H9 (cell line): Measurements from ENCODE around the gene PDX1. TPM values are rescaled to one million over a fixed set of nuclear protein-coding genes. Genes with fewer than 3 reads are reported as not detected.

ENCODE experiments used
- DNase-seq: peaks from one replicate; pipeline ENCODE4 v3.0.0-alpha.2; 2017
- H2AFZ ChIP-seq: one replicate; pipeline ENCODE4 v1.6.1; 2013; ENCODE audit warnings: mild to moderate bottlenecking, low read length, control low read depth, moderate library complexity
- H2AK5ac ChIP-seq: 2 replicates; pipeline ENCODE4 v1.6.1; 2013; ENCODE audit warnings: low read length, control low read depth, mixed read lengths; ENCODE audit not compliant: insufficient read length
- H2BK120ac ChIP-seq: one replicate; pipeline ENCODE4 v1.6.1; 2013; ENCODE audit warnings: low read depth, mild to moderate bottlenecking, low read length, control low read depth, inconsistent platforms; ENCODE audit not compliant: poor library complexity, severe bottlenecking
- H2BK12ac ChIP-seq: 2 replicates; pipeline ENCODE4 v1.6.1; 2013; ENCODE audit warnings: low read length, control low read depth, mixed read lengths, low read depth; ENCODE audit not compliant: insufficient read length
- H2BK15ac ChIP-seq: 2 replicates; pipeline ENCODE4 v1.6.1; 2013; ENCODE audit warnings: low read depth, low read length, control low read depth
- H2BK20ac ChIP-seq: one replicate; pipeline ENCODE4 v1.6.1; 2013; ENCODE audit warnings: low read depth, mild to moderate bottlenecking, low read length, control low read depth, inconsistent platforms; ENCODE audit not compliant: poor library complexity, severe bottlenecking
- H2BK5ac ChIP-seq: 2 replicates; pipeline ENCODE4 v1.6.1; 2013; ENCODE audit warnings: low read length, control low read depth, mixed read lengths; ENCODE audit not compliant: insufficient read length
- H3K14ac ChIP-seq: 2 replicates; pipeline ENCODE4 v1.6.1; 2013; ENCODE audit warnings: low read length, control low read depth; ENCODE audit not compliant: insufficient read depth
- H3K18ac ChIP-seq: 2 replicates; pipeline ENCODE4 v1.6.1; 2013; ENCODE audit warnings: low read depth, mild to moderate bottlenecking, mixed read lengths, low read length, control low read depth; ENCODE audit not compliant: insufficient read length
- H3K23ac ChIP-seq: 2 replicates; pipeline ENCODE4 v1.6.1; 2013; ENCODE audit warnings: low read length, control low read depth, mixed read lengths, low read depth; ENCODE audit not compliant: insufficient read length
- H3K23me2 ChIP-seq: 2 replicates; pipeline ENCODE4 v1.6.1; 2013; ENCODE audit warnings: low read depth, mild to moderate bottlenecking, mixed read lengths, low read length, control low read depth; ENCODE audit not compliant: insufficient read length, poor library complexity, severe bottlenecking
- H3K27ac ChIP-seq: 2 replicates; pipeline ENCODE4 v1.5.1; 2013; ENCODE audit warnings: low read length, control low read depth, mixed read lengths, low read depth; ENCODE audit not compliant: insufficient read length
- H3K27me3 ChIP-seq: 2 replicates; pipeline ENCODE4 v1.6.1; 2013; ENCODE audit warnings: low read length, control low read depth, inconsistent platforms; ENCODE audit not compliant: insufficient read depth
- H3K4ac ChIP-seq: 2 replicates; pipeline ENCODE4 v1.6.1; 2013; ENCODE audit warnings: low read depth, mild to moderate bottlenecking, control low read depth, inconsistent platforms, low read length, moderate library complexity
- H3K4me1 ChIP-seq: 2 replicates; pipeline ENCODE4 v1.6.1; 2013; ENCODE audit warnings: low read length, control low read depth, inconsistent platforms; ENCODE audit not compliant: insufficient read depth
- H3K4me2 ChIP-seq: 2 replicates; pipeline ENCODE4 v1.6.1; 2013; ENCODE audit warnings: low read length, control low read depth, mixed read lengths; ENCODE audit not compliant: insufficient read length, insufficient read depth
- H3K56ac ChIP-seq: 2 replicates; pipeline ENCODE4 v1.6.1; 2013; ENCODE audit warnings: low read depth, mild to moderate bottlenecking, mixed read lengths, low read length, control low read depth; ENCODE audit not compliant: insufficient read length
- H3K79me1 ChIP-seq: 2 replicates; pipeline ENCODE4 v1.6.1; 2013; ENCODE audit warnings: low read depth, mild to moderate bottlenecking, moderate library complexity, low read length, control low read depth, inconsistent platforms; ENCODE audit not compliant: insufficient read depth, poor library complexity, severe bottlenecking
- H3K79me2 ChIP-seq: 2 replicates; pipeline ENCODE4 v1.6.1; 2013; ENCODE audit warnings: low read length, control low read depth, inconsistent platforms; ENCODE audit not compliant: insufficient read depth
- H3K9ac ChIP-seq: 2 replicates; pipeline ENCODE4 v1.6.1; 2013; ENCODE audit warnings: low read length, control low read depth, mixed read lengths; ENCODE audit not compliant: insufficient read length; ENCODE audit errors: extremely low read depth
- H3K9me3 ChIP-seq: one replicate; pipeline ENCODE4 v1.6.1; 2013; ENCODE audit warnings: low read depth, low read length, inconsistent platforms; ENCODE audit not compliant: control insufficient read depth
- H3T11ph ChIP-seq: one replicate; pipeline ENCODE4 v1.6.1; 2013; ENCODE audit warnings: mild to moderate bottlenecking, low read length, control low read depth, inconsistent platforms
- H4K20me1 ChIP-seq: one replicate; pipeline ENCODE4 v1.6.1; 2013; ENCODE audit not compliant: control insufficient read depth, insufficient read length, insufficient read depth
- H4K5ac ChIP-seq: 2 replicates; pipeline ENCODE4 v1.6.1; 2013; ENCODE audit warnings: low read depth, mild to moderate bottlenecking, mixed read lengths, low read length, control low read depth; ENCODE audit not compliant: insufficient read length
- H4K8ac ChIP-seq: replicated peaks from 2 replicates; pipeline ENCODE4 v1.6.1; 2013; ENCODE audit warnings: low read length, control low read depth, mixed read lengths, low read depth; ENCODE audit not compliant: insufficient read length
- H4K91ac ChIP-seq: 2 replicates; pipeline ENCODE4 v1.6.1; 2013; ENCODE audit warnings: low read depth, mild to moderate bottlenecking, moderate library complexity, mixed read lengths, low read length, control low read depth; ENCODE audit not compliant: insufficient read length
- H3K27ac Mint-ChIP-seq, 3 experiments: 2 replicates in 2 of 3; 3 replicates in 1 of 3; pipeline ENCODE4 v1.8.0; 2020 to 2021; ENCODE audit warnings: mixed read lengths in 3 of 3, mild to moderate bottlenecking in 1 of 3, moderate library complexity in 1 of 3
- H3K27me3 Mint-ChIP-seq: 2 replicates; pipeline ENCODE4 v1.8.0; 2021; ENCODE audit warnings: low read depth, mild to moderate bottlenecking, moderate library complexity, mixed read lengths
- H3K36me3 Mint-ChIP-seq, 3 experiments: 2 replicates in 2 of 3; 3 replicates in 1 of 3; pipeline ENCODE4 v1.8.0; 2020 to 2021; ENCODE audit warnings: low read depth in 3 of 3, mixed read lengths in 3 of 3; ENCODE audit not compliant: insufficient read depth in 1 of 3
- H3K4me1 Mint-ChIP-seq, 2 experiments: 2 replicates each; pipeline ENCODE4 v1.8.0; 2020; ENCODE audit warnings: mixed read lengths in 2 of 2
- H3K4me3 Mint-ChIP-seq, 2 experiments: 2 replicates in 1 of 2; 3 replicates in 1 of 2; pipeline ENCODE4 v1.8.0; 2020 to 2021; ENCODE audit warnings: mild to moderate bottlenecking in 2 of 2, mixed read lengths in 2 of 2, moderate library complexity in 1 of 2
- H3K9me3 Mint-ChIP-seq, 2 experiments: 2 replicates in 1 of 2; 3 replicates in 1 of 2; pipeline ENCODE4 v1.8.0; 2020; ENCODE audit warnings: mild to moderate bottlenecking in 2 of 2, mixed read lengths in 2 of 2, moderate library complexity in 1 of 2
- WGBS: extraction: QIAGEN DNeasy Blood & Tissue Kit; methylation state at CpG from one replicate; pipeline ENCODE4 v1.1.7; 2013; ENCODE audit warnings: missing lambda C conversion rate, low lambda C conversion rate, mixed read lengths; ENCODE audit not compliant: insufficient read length; ENCODE audit errors: extremely low coverage; 5-methylcytosine and 5-hydroxymethylcytosine counted together
- total RNA-seq: library from RNA; stranded (reverse); gene quantifications from 2 replicates; pipeline ENCODE4 v1.2.1, GENCODE V29; 2021
- TF ChIP-seq, protein P1 (sequence below): fragments of 200-600 bp; sonication (generic); conservative IDR thresholded peaks from 3 replicates; pipeline ENCODE4 v1.8.0; 2021; ENCODE audit warnings: antibody characterized with exemption, mild to moderate bottlenecking

Gene PDX1
- total RNA-seq, 1 experiment from 2014 or later, result not detected

DNA sequence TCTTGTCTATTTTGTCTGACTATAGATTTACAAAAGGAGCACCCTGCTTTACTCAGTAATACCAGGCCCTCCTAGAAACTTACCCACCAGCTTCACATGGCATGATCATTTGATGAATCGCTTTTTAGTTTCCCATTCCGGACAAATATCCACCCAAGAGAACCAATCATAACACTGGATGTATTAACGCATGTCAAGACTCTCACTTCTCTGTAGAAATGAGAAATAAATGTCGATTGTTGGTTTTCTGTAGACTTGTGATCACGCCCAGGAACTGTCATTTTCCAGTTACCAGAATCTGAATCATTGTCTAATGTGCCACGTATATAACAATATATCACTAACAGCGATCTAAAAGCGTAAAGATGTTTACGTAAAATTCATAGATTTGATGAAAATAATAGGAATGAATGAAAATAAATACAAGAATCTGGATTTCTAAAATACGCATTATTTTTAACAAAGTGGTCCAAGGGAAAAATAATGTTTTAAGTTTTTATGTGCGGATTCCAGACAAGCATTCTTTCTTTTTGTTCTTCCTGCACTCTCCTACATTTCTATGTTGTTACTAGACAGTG lies 35.3 kb downstream of the PDX1 start:
- H4K20me1 ChIP-seq, result no peaks in the 10 kb centered on the region
- no peak overlapping the region for H2BK12ac ChIP-seq
- H3K27me3 ChIP-seq, result peaks cover 78% of the 10 kb centered on the region
- peaks cover 98% of the 10 kb centered on the region for H3K27me3 Mint-ChIP-seq
- no peak overlapping the region for H4K91ac ChIP-seq
- peaks cover 5 to 10% of the 10 kb centered on the region in 2 experiments; a peak in 3 of 5 replicates for H3K9me3 Mint-ChIP-seq
- H3K27ac ChIP-seq, result no peak overlapping the region
- H3K9me3 ChIP-seq, result no peaks in the 10 kb centered on the region
- no peak overlapping the region for H4K5ac ChIP-seq
- H3K79me2 ChIP-seq, result no peaks in the 10 kb centered on the region
- no peak overlapping the region for H3K4ac ChIP-seq
- H3K4me2 ChIP-seq, result peak overlapping the region; percentile 65
- no peak for DNase-seq
- 100% methylated on average over 2 of the region's 11 CpGs for WGBS
- H3T11ph ChIP-seq, result no peak overlapping the region
- TF ChIP-seq, protein P1, sequence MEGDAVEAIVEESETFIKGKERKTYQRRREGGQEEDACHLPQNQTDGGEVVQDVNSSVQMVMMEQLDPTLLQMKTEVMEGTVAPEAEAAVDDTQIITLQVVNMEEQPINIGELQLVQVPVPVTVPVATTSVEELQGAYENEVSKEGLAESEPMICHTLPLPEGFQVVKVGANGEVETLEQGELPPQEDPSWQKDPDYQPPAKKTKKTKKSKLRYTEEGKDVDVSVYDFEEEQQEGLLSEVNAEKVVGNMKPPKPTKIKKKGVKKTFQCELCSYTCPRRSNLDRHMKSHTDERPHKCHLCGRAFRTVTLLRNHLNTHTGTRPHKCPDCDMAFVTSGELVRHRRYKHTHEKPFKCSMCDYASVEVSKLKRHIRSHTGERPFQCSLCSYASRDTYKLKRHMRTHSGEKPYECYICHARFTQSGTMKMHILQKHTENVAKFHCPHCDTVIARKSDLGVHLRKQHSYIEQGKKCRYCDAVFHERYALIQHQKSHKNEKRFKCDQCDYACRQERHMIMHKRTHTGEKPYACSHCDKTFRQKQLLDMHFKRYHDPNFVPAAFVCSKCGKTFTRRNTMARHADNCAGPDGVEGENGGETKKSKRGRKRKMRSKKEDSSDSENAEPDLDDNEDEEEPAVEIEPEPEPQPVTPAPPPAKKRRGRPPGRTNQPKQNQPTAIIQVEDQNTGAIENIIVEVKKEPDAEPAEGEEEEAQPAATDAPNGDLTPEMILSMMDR, result no peak
- no peak overlapping the region for H2BK120ac ChIP-seq
- H3K4me1 Mint-ChIP-seq, result peaks cover 0 to 13% of the 10 kb centered on the region in 2 experiments; a peak in 2 of 4 replicates
- H3K56ac ChIP-seq, result no peak overlapping the region
- H3K79me1 ChIP-seq, result no peaks in the 10 kb centered on the region
- no peak overlapping the region for H3K4me3 Mint-ChIP-seq
- H3K23ac ChIP-seq, result no peak overlapping the region
- no peak overlapping the region for H2BK20ac ChIP-seq
- H3K4me1 ChIP-seq, result no peaks in the 10 kb centered on the region; the same call in 1 of the 2 replicates
- H3K27ac Mint-ChIP-seq, result no peak overlapping the region
- no peak overlapping the region for H2BK5ac ChIP-seq
- H2BK15ac ChIP-seq, result no peak overlapping the region
- no peak overlapping the region for H4K8ac ChIP-seq
- H3K36me3 Mint-ChIP-seq, result no peaks in the 10 kb centered on the region
- no peak overlapping the region for H3K9ac ChIP-seq
- H3K23me2 ChIP-seq, result peaks cover 7% of the 10 kb centered on the region
- H3K14ac ChIP-seq, result no peak overlapping the region
- no peak overlapping the region for H2AK5ac ChIP-seq
- no peak overlapping the region for H2AFZ ChIP-seq
- H3K18ac ChIP-seq, result no peak overlapping the region
